Stimulated activated CD8-positive, alpha-beta memory T cell treated with anti-CD3 and anti-CD28 coated beads, Interleukin-4, amount 100 ng/mL, for 48 hours (primary cell): ENCODE measurements around the gene GOLGA6L26.
A peak's percentile ranks its signal among the peaks of the same experiment; 100 is the strongest.
"Not testable (repeated sequence)": the region's sequence is repeated elsewhere in the genome, so short reads cannot be mapped to it uniquely, and the experiment has no call there.

Experiments
- DNase-seq: peaks from one replicate; pipeline ENCODE4 v3.0.0-alpha.2; 2020

The GOLGA6L26 gene, protein sequence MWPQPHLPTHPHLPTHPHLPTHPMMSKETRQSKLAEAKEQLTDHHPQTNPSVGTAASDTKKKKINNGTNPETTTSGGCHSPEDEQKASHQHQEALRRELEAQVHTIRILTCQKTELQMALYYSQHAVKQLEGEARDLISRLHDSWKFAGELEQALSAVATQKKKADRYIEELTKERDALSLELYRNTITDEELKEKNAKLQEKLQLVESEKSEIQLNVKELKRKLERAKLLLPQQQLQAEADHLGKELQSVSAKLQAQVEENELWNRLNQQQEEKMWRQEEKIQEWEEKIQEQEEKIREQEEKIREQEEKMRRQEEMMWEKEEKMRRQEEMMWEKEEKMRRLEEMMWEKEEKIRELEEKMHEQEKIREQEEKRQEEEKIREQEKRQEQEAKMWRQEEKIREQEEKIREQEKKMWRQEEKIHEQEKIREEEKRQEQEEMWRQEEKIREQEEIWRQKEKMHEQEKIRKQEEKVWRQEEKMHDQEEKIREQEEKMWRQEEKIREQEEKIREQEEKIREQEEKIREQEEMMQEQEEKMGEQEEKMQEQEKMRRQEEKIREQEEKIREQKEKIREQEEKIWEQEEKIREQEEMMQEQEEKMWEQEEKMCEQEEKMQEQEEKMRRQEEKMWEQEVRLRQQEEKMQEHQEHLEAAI

DNA sequence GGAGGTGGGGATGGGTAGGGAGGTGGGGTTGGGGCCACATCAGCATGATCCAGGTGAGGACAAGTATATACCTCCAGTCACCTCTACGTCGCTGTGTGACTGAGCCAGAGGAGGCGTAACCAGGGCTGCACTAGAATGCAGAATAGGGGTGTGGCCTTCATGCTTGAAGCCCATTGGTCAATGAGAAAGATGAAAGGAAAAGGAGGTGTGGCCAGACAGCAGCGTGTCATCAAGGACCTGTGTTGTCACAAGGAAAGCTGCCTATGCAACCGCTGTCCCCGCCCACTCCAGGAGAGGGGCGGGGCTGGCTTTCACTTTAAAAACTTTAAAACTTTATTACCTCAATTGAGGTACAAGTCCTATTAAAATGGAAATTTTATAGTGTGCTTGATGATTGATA, at the start of gene GOLGA6L26:
Gene GOLGA6L26 (minus strand): TSS at position 101 of the 400 bp plus-strand sequence. CDS start 61 bp downstream, at position 40.
- DNase-seq, result not testable (repeated sequence)

DNA sequence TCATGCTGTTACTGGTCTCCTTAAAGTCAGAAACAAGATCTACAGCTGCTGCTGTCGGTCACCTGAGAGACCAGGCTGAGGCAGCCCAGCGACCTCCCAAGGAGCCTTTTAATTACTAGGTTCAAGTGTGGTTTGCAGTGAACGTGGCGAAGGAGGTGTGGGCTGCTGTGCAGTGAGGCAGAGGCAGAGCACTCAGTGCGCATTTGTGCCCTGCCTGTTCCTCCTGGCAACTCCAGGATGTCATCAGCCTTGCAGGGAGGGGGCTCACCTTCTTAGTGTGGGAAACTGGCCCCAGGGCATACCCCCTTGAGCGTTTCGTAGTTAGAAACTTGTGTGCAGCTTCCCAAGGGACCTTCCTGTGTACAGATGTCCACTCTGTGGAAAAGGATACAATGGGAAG, 47.2 kb upstream of the GOLGA6L26 start:
- not testable (repeated sequence) for DNase-seq

DNA sequence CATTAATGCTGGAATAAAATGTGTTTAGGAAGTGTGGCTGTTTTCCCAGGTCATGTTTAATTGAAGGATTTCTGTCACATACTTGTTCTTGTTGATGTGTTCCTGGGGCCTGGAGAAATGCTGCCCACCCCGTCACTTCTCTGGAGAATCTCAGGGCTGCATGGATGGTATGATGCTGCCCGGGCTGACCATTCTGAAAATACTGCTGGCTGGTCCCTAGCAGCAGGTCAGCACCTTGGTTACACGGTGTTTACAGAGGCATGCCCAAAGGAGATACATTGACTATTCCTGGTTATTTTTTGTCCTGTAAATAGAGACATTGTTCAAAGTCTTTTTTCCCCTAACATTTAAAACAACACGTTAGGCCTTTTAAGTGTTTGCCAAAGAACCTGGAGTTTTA, 46.7 kb upstream of the GOLGA6L26 start:
- not testable (repeated sequence) for DNase-seq

DNA sequence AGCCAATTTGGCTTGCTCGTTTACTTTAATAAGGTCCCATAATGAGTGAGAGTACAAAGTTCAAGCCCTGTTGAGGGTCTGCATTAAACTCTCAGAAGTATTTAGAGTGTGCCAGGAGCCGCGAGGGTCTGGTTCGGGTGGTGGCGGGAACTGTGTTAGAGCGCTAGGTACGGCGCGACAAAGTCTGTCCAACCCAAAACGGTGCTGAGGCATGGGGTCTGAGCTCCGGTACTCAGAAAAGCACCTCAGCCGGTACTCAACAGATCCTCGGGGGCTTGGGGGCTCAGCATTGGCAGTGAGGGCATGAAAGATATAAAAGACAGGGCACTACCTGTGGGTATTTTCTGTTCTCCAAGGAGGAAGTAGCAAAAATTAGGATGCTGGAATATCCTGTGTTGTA, 45.0 kb upstream of the GOLGA6L26 start:
- DNase-seq, result not testable (repeated sequence)

DNA sequence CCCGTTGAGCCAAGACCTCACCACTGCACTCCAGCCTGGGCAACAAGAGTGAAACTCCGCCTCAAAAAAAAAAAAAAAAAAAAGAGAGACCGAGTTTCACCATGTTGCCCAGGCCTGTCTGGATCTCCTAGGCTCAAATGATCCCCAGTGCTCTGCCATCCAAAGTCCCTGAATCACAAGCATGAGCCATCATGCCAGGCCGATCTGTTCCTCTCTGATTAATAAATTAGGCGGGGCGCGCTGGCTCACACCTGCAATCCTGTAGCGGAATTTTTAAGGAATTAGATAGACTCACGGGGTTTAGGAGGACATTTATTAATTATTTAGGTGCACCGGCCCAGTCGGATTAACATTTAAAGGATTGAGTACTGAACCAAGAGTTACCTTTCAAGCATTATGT, 40.2 kb upstream of the GOLGA6L26 start:
- DNase-seq, result not testable (repeated sequence)

DNA sequence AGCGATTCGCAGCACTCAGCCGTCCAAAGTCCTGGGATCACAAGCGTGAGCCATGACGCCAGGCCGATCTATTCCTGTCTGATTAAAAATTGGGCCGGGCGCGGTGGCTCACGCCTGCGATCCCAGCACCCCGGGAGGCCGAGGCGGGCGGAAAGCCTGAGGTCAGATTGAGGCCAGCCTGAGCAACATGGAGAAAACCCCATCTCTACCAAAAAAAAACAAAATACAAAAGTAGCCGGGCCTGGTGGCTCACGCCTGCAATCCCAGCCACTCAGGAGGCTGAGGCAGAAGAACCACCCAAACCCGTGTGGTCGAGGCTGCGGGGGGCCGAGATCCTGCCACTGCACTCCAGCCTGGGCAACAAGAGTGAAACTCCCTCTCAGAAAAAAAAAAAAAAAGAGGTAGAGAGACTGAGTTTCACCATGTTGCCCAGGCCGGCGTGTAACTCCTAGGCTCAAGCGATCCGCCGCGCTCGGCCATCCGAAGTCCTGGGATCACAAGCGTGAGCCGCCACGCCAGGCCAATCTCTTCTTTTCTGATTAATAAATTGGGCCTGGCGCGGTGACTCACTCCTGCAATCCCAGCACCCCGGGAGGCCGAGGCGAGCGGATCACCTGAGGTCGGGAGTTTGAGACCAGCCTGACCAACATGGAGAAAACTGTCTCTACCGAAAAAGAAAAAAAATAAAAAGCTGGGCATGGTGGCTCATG, 39.0 kb upstream of the GOLGA6L26 start:
- not testable (repeated sequence) for DNase-seq

DNA sequence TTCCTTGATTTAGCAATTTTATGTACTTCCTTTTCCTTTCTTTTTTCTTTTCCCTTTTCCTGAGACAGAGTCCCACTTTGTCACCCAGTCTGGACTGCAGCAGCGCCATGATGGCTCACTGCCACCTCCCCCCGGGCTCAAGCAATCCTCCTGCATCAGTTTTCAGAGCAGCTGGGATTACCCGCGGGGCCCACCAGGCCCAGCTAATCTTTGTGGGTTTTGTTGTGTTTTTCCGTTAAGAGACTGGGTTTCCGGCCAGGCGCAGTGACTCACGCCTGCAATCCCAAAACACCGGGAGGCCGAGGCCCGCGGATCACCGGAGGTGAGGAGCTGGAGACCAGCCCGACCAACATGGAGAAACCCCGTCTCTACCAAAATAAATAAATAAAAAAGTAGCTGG, 38.3 kb upstream of the GOLGA6L26 start:
- no peak for DNase-seq

DNA sequence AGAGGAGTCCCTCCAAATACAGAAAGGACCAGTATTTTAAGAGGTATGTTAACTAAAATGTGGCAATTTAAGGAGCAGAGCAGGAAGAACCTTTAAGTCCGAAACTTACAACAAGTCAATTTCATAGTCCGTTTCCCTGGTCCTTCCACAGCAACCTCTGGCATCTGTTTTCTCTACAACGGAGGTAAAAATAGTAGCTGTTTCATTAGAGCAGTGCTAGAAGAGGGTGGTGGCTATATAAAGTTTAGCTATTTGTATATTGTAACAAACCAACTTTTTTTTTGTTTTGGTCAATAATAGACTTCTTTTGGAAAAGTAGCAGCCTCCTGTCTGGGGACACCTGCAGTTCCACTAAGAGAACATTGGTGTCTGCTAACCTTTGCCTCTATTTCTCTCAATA, 37.9 kb upstream of the GOLGA6L26 start:
- not testable (repeated sequence) for DNase-seq

DNA sequence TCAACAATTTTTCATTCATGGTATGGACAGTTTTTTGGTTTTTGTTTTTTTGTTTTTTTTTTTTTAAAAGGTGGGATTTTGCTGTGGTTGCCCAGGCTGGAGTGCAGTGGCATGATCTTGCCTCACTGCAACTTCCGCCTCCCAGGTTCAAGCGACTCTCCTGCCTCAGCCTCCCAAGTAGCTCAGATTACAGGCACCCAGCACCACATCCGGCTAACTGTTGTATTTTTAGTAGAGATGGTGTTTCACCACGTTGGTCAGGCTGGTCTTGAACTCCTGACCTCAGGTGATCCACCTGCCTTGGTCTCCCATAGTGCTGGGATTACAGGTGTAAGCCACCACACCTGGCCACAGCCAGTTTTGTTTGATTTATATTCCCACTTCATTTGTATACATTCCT, 37.1 kb upstream of the GOLGA6L26 start:
- DNase-seq, result not testable (repeated sequence)

DNA sequence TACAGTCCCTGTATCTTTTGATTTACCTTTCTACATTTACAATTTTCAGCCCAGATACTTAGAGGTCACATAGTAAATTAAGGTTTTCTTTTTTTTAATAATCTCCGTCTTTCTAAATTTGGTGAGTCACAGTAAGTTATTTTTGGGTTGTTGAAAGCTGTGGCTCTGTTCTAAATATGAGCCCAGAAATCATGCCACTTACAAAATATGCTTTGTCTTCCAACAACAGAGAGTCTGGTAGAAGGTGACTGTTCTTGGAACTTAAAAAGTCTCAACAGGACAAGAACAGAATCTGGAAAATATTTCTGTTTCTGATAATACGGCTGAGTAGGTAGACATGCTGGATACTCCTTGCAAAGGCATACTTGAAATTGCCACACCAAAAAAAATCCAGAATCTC, 36.6 kb upstream of the GOLGA6L26 start:
- DNase-seq, result no peak

DNA sequence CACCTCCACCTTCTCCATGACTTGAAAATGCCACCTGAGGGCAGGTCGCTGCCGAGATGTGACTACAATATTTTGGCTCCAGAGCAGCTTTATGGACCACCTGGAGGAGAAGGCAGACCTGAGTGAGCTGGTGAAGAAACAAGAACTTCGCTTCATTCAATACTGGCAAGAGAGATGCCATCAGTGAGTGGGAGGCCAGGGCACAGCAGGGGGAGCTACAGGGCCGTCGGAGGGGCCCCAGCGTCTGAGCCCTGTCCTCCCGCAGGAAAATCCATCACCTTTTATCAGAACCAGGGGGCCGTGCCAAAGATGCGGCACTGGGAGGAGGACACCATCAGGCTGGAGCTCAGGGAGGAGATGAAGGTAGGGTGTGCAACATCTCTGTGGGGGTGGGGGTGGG, 30.3 kb upstream of the GOLGA6L26 start:
- not testable (repeated sequence) for DNase-seq

DNA sequence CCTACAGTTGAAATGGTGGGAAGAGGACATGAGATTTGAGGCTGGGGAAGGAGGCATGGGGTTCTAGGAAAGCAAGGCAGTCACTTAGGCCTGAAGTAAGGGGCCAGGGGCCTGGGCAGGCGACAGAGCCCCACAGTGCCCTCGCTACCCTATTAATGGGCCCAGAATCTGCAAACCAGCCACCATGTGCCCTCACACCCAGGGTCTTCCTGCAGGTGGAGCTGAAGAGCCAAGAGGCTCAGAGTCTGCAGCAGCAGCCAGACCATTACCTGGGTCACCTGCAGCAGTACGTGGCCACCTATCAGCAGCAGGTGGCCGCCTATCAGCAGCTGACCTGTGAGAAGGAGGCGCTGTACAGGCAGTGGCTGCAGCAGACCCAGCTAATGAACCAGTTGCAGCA, 28.6 kb upstream of the GOLGA6L26 start:
- DNase-seq, result not testable (repeated sequence)

DNA sequence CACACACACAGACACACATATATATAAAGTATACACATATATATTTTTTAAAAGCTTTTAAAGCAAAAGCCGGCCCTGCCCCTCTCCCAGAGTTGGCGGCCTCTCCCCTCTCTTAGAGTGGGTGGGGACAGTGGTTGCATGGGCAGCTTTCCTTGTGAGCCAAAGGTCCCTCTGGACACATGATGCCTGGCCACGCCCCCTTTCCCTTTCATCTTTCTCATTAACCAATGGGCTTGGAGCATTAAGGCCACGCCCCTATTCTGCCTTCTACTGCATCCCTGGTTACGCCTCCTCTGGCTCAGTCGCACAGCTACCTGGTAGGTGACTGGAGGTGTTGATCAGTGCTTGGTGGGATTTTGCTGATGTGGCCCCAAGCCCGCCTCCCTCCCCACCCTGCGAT, 20.5 kb upstream of the GOLGA6L26 start, which contains the start of gene GOLGA8S:
Gene GOLGA8S (plus strand): TSS at position 301 of the 400 bp plus-strand sequence. CDS start 62 bp downstream, at position 363.
- not testable (repeated sequence) for DNase-seq

DNA sequence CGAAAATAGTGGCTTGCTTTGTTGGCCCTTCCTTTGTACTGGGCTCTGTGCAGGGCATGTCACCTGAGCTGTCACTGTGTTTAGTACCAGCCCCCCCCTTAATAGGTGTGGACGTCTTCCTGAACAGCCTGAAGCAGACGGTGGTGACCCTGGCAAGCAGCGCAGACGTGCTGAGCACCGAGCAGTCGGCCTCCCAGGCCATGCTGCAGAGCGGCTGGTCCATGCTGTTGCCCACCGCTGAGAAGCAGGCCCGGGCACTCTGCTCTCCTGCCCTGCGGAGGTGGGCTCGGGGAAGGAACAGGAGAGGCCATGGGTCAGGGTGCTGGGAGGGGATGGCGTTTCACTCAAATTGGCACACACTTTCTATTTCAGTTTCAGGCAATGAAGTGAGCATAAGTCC, 22.8 kb downstream of the GOLGA6L26 start:
- DNase-seq, result not testable (repeated sequence)

DNA sequence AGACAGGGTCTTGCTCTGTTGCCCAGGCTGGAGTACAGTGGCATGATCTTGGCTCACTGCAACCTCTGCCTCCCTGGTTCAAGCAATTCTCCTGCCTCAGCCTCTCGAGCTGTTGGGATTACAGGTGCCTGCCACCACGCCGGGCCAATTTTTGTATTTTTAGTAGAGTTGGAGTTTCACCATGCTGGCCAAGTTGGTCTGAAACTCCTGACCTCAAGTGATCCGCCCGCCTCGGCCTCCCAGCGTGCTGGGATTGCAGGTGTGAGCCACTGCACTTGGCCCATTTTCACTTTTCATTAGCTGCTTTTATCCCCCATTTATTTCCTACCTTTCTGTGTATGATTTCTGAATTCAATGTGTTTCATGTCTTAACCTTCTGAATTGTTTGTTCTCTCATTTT, 28.1 kb downstream of the GOLGA6L26 start:
- not testable (repeated sequence) for DNase-seq

DNA sequence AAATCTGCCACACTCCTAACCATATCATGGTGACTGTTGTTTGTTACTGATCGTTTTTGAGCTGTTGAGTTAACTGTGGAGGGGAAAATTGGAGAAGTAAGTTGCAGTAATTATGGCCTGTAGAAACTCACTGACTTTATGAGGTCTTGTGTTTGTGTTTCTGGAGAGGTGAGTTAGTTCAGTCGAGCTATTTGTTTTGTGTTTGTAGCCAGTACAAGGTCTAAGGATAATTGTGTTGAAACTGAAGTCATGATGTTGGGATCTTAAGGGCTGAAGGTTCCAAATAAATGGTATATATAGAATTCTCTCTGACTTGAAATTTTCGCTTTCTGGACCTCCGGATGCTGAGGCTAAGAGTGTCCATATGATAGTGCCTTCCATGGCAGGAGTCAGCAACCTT, 29.2 kb downstream of the GOLGA6L26 start:
- not testable (repeated sequence) for DNase-seq

DNA sequence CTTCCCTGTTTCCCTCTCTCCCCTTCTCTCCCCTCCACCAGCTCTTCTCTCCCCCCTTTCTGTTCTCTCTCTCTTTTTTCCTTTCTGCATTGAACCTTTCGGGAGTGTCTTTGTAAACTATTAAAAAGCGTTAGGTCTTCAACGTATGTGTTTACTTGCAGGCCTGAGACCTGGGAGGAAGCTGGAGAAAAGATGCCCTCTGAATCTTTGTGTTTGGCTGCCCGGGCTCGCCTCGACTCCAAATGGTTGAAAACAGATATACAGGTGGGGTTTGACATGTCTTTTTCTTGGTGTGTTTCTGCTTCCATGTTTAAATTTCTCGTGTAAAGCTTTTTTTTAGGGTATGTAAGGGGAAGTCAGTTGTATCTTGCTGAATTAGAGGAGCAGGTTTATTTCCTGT, 29.7 kb downstream of the GOLGA6L26 start:
- not testable (repeated sequence) for DNase-seq

DNA sequence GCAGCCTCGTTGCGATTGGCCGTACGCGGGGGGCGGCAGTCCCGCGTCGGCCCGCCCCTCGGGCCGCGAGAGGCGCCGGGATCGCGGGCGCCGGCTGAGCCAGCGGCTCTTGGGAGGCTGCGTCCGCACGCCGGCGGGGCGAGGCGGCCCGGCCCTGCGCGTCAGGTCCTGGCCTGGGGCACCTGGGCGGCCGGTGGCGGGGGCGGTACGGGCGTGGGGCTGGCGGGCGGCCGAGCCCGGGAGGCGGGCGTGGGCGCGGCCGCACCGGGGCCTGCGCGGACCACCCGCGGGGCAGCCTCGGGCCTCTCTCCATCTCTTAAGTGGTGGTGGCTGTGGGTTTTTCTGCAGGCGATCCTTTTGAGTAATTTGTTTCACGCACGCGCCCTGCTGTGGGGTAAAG, 30.3 kb downstream of the GOLGA6L26 start:
- DNase-seq, result peak; percentile 25

DNA sequence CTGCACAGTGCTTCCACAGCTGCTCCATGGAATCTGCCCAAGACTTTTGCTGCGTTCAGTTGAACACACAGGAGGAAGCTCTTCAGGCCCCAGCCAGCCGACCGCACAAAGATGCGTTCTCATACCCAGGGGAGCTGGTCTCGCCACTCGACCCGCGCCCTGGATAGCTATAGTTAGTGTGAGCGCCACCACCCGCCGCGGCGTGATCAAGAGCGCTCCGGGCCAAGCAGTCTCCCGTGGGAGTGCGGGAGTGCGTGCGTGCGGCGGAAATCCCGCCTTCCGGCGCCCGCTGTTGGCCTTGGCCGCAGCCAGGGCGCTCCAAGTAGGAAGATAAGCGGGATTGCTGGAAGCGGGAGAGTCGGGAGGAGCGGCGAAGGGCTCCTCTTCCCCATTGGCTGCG, 30.8 kb downstream of the GOLGA6L26 start:
- DNase-seq, result not testable (repeated sequence)
